GM12878 (cell line): Measurements from ENCODE around the gene R3HDM2. TPM values are rescaled to one million over a fixed set of nuclear protein-coding genes. Genes with fewer than 3 reads are reported as not detected.

Source experiments
- ATAC-seq: fragments of 200-7000 bp; cut with Tn5 transposase; 3 replicates; pipeline ENCODE4 v1.9.1; 2020; ENCODE audit warnings: mild to moderate bottlenecking, moderate library complexity
- BruUV-seq: library from RNA; stranded (reverse); fragments of 400-500 nt; replicated peaks from 2 replicates; lab custom pipeline; 2021; lab: Mats Ljungman, UMichigan
- CTCF ChIA-PET: fragments of 300-600 bp; sonication (Branson Sonifier 250); formaldehyde crosslinking; extraction: SDS; loops from one replicate; lab custom pipeline; 2021; ENCODE audit warnings: inconsistent platforms; lab: Yijun Ruan, JAX
- POLR2A ChIA-PET: fragments of 350-600 bp; formaldehyde crosslinking; extraction: SDS; loops from one replicate; lab custom pipeline; 2021; ENCODE audit warnings: inconsistent platforms; lab: Charles Lee
- RAD21 ChIA-PET: fragments of 300-600 bp; sonication (Branson Sonifier 250); formaldehyde crosslinking; loops from one replicate; lab custom pipeline; 2023; ENCODE audit warnings: antibody characterized with exemption; ENCODE audit not compliant: unreplicated experiment; lab: Charles Lee
- SMC1A ChIA-PET: fragments of 300-600 bp; sonication (Branson Sonifier 250); formaldehyde crosslinking; loops from one replicate; lab custom pipeline; 2023; ENCODE audit not compliant: unreplicated experiment, uncharacterized antibody; lab: Charles Lee
- DNase-seq: peaks from one replicate; pipeline ENCODE4 v3.0.0-alpha.2; 2011; ENCODE audit warnings: low read depth, low spot score
- FAIRE-seq: peaks from 3 replicates; lab custom pipeline; 2011; peaks lifted over from hg19 to GRCh38; lab: Jason Lieb, UNC
- H2AFZ ChIP-seq: 2 replicates; pipeline ENCODE4 v1.6.0; 2011; ENCODE audit warnings: low read depth, low read length, control low read depth; ENCODE audit not compliant: control insufficient read depth
- H3K27ac ChIP-seq: 2 replicates; pipeline ENCODE4 v1.5.1; 2011; ENCODE audit warnings: control low read depth; ENCODE audit not compliant: control insufficient read depth, insufficient read depth
- H3K27me3 ChIP-seq, 2 experiments: replicated peaks in 1 of 2; 2 replicates each; pipeline versions ENCODE4 v1.6.0 to v1.6.1; 2011; ENCODE audit warnings: low read length in 1 of 2; ENCODE audit not compliant: control insufficient read depth in 2 of 2, insufficient read depth in 2 of 2
- H3K36me3 ChIP-seq, 2 experiments: 2 replicates each; pipeline ENCODE4 v1.5.1; 2011; ENCODE audit warnings: low read length in 1 of 2; ENCODE audit not compliant: control insufficient read depth in 2 of 2, insufficient read depth in 2 of 2
- H3K4me1 ChIP-seq: 2 replicates; pipeline ENCODE4 v1.6.1; 2011; ENCODE audit warnings: mild to moderate bottlenecking, low read length, moderate library complexity, mixed read lengths; ENCODE audit not compliant: control insufficient read depth, insufficient read depth
- H3K4me2 ChIP-seq: 2 replicates; pipeline ENCODE4 v1.6.0; 2011; ENCODE audit warnings: control low read depth; ENCODE audit not compliant: control insufficient read depth, insufficient read depth
- H3K4me3 ChIP-seq: fragments of 200-600 bp; sonication (generic); 2 replicates; pipeline ENCODE4 v1.5.1; 2016
- H3K79me2 ChIP-seq: 2 replicates; pipeline ENCODE4 v1.6.0; 2011; ENCODE audit warnings: low read length; ENCODE audit not compliant: control insufficient read depth, insufficient read depth
- H3K9ac ChIP-seq: 2 replicates; pipeline ENCODE4 v1.8.0; 2011; ENCODE audit warnings: low read length, control low read depth, mixed read lengths; ENCODE audit not compliant: control insufficient read depth, insufficient read depth
- H3K9me3 ChIP-seq: replicated peaks from 3 replicates; pipeline ENCODE4 v1.5.1; 2011; ENCODE audit warnings: mild to moderate bottlenecking, low read length; ENCODE audit not compliant: control insufficient read depth, insufficient read depth
- H4K20me1 ChIP-seq: 2 replicates; pipeline ENCODE4 v1.6.0; 2011; ENCODE audit not compliant: control insufficient read depth, insufficient read depth
- BCL3 ChIP-seq: IDR thresholded peaks from 2 replicates; pipeline ENCODE4 v1.6.1; 2011; ENCODE audit warnings: borderline replicate concordance, low read depth, mild to moderate bottlenecking, moderate library complexity, low read length; ENCODE audit not compliant: insufficient read depth, poor library complexity, severe bottlenecking
- E4F1 ChIP-seq: fragments of 450-650 bp; IDR thresholded peaks from 2 replicates; pipeline ENCODE4 v1.6.1; 2018; ENCODE audit warnings: borderline replicate concordance, mild to moderate bottlenecking; ENCODE audit not compliant: partially characterized antibody
- ETV6 ChIP-seq, 2 experiments: fragments of 450-650 bp in 1 of 2; IDR thresholded peaks in 1 of 2; conservative IDR thresholded peaks in 1 of 2; 2 replicates each; pipeline ENCODE4 v1.6.1; 2014; ENCODE audit warnings: antibody characterized with exemption in 1 of 2, borderline replicate concordance in 1 of 2, low read depth in 1 of 2, mild to moderate bottlenecking in 1 of 2, moderate library complexity in 1 of 2
- KLF5 ChIP-seq: fragments of 450-650 bp; IDR thresholded peaks from 2 replicates; pipeline ENCODE4 v1.6.1; 2014; ENCODE audit warnings: mild to moderate bottlenecking; ENCODE audit not compliant: partially characterized antibody
- LARP7 ChIP-seq: fragments of 450-650 bp; IDR thresholded peaks from 2 replicates; pipeline ENCODE4 v1.6.1; 2017; ENCODE audit warnings: mild to moderate bottlenecking
- NR2F1 ChIP-seq: fragments of 450-650 bp; conservative IDR thresholded peaks from 2 replicates; pipeline ENCODE4 v1.6.1; 2017; ENCODE audit warnings: mild to moderate bottlenecking
- SKIL ChIP-seq: fragments of 450-650 bp; IDR thresholded peaks from 2 replicates; pipeline ENCODE4 v1.6.1; 2017; ENCODE audit warnings: mild to moderate bottlenecking, low read depth, inconsistent platforms; ENCODE audit not compliant: poor library complexity, severe bottlenecking
- SRF ChIP-seq, 2 experiments: IDR thresholded peaks; 2 replicates each; pipeline ENCODE4 v1.6.1; 2011; ENCODE audit warnings: low read depth in 2 of 2, low read length in 2 of 2, mild to moderate bottlenecking in 1 of 2, moderate library complexity in 1 of 2
- WGBS: methylation state at CpG from one replicate; pipeline ENCODE4 v1.1.6; 2016; ENCODE audit warnings: low lambda C conversion rate; ENCODE audit not compliant: insufficient replicate concordance, insufficient coverage; ENCODE audit errors: missing lambda C conversion rate; 5-methylcytosine and 5-hydroxymethylcytosine counted together
- in situ Hi-C: fragments of 300-500 bp; cut with MboI; formaldehyde crosslinking; loops from 9 replicates; pipeline ENCODE4 v1.14.3; 2018; ENCODE audit warnings: mixed read lengths
- intact Hi-C: fragments of 100-400 bp; cut with micrococcal nuclease; formaldehyde crosslinking; loops from one replicate; pipeline ENCODE4 v1.14.2; 2022; ENCODE audit not compliant: unreplicated experiment
- polyA plus RNA-seq, 11 experiments: library from polyadenylated mRNA; depleted of rRNA in 4 of 11; unstranded in 6 of 11; stranded (reverse) in 5 of 11; fragments of >200 nt; fragmentation: Nextera tagmentation in 4 of 11; fragmentation: Illumina TruSeq in 1 of 11; extraction: Ambion mirVana in 4 of 11; extraction: Trizol in 1 of 11; gene quantifications; 1 replicate in 1 of 11; 2 replicates in 10 of 11; pipeline versions ENCODE4 v1.2.1 to v1.2.3, GENCODE V29; 2011 to 2016; ENCODE audit warnings: inconsistent platforms in 2 of 11, missing spikeins in 2 of 11, low read depth in 1 of 11
- total RNA-seq, 4 experiments: library from RNA; depleted of rRNA in 3 of 4; stranded (reverse); fragments of >200 nt in 3 of 4; fragmentation: Illumina TruSeq in 1 of 4; extraction: Trizol in 1 of 4; gene quantifications; 2 replicates each; pipeline versions ENCODE4 v1.2.1 to v1.2.3, GENCODE V29; 2013 to 2021

Gene R3HDM2
- total and polyA plus RNA-seq, 10 of the 15 experiments (the other 5 are each of a cell fraction or from before 2014, with no cell fraction given) = 4.6 to 26.1 (median 11.2) TPM

- no peak for TF ChIP-seq ETV6 (conservative IDR thresholded peaks at IDR 0.05 in 1 of 2, IDR thresholded peaks at IDR 0.05 in 1 of 2; ENCODE audit: borderline replicate concordance in 1 of 2, low read depth in 1 of 2)
Observed at GRCh38 chr12:57247041-57247440, 183.8 kb downstream of the R3HDM2 start (continued).

GRCh38 chr12:57244312-57244696 lies 186.5 kb downstream of the R3HDM2 start:
- Histone ChIP-seq H4K20me1 (peaks cover 2% of the 10 kb centered on the region; the same call in 1 of the 2 replicates), H3K79me2 (no peaks in the 10 kb centered on the region), H3K9me3 (no peaks in the 10 kb centered on the region), H3K36me3 (no peaks in the 10 kb centered on the region), H3K9ac (no peak overlapping the region), H3K4me1 (peaks cover 33% of the 10 kb centered on the region), H3K4me2 (no peak overlapping the region), H2AFZ (no peak overlapping the region)
- BruUV-seq = no TSS peak
- DNase-seq = no peak
- no peak for ATAC-seq
- WGBS = 72% methylated on average over 6 of the region's 6 CpGs
- in situ Hi-C loops = no loop called here
- intact Hi-C loops = loop anchor here (5.0 kb wide), 1 partner anchor 122 kb away; no protein-coding TSS in a partner anchor
- CTCF ChIA-PET = interaction anchor here (1.9 to 10.7 kb wide), 5 partner anchors 16 to 209 kb away, joined by 5 to 271 read pairs (median 90); partner anchors contain the start of genes INHBE and SHMT2
- POLR2A ChIA-PET = no interaction called here
- no peak for FAIRE-seq
- TF ChIP-seq E4F1 = no peak
- no peak for TF ChIP-seq BCL3
- TF ChIP-seq NR2F1 = no peak
- no peak for TF ChIP-seq SKIL
- TF ChIP-seq KLF5 = no peak
- TF ChIP-seq SRF (IDR thresholded peaks at IDR 0.05; ENCODE audit: low read depth in 2 of 2, low read length in 2 of 2) = no peak
- no peak for TF ChIP-seq LARP7
- TF ChIP-seq, all 136 proteins: peak for 0
- Histone ChIP-seq H3K4me3 (no peak overlapping the region), H3K27me3 (peaks cover 5% of the 10 kb centered on the region in 2 experiments; a peak in 3 of 4 replicates), H3K27ac (no peak overlapping the region)
- ChIA-PET SMC1A (interaction anchor here (1.1 to 8.1 kb wide), 4 partner anchors 13 to 208 kb away, joined by 4 to 55 read pairs (median 4); no protein-coding TSS in a partner anchor), RAD21 (interaction anchor here (1.0 to 14.4 kb wide), 3 partner anchors 15 to 209 kb away, joined by 3 to 85 read pairs (median 7); partner anchors contain the start of genes INHBE and SHMT2)
